B cell (primary cell): ENCODE results near the gene ANKRD44.

Experiments used
- EZH2 ChIP-seq: IDR thresholded peaks from 2 replicates; pipeline ENCODE4 v1.6.1; 2012; ENCODE audit warnings: borderline replicate concordance, low read depth, mild to moderate bottlenecking, moderate library complexity, low read length; ENCODE audit not compliant: insufficient read depth, poor library complexity, severe bottlenecking
- TF ChIP-seq, protein P1 (sequence below): fragments of 200-600 bp; IDR thresholded peaks from one replicate; pipeline ENCODE4 v1.8.0; 2022; ENCODE audit warnings: antibody characterized with exemption, mild to moderate bottlenecking

DNA sequence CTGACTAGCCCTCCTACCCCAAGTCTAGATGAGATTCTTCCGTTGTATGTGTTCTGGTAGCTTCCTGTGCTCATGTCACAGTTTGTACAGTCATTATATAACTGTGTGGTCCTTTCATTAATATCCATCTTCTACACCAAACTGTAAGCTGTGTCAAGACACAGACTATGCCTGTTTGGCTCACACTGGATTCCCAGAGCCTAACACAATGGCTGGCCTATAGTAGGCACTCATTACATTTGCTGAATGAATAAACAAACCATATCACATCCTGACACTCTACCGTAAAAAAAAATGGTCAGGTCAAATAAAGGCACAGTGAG, 72.6 kb downstream of the ANKRD44 start:
- TF ChIP-seq, protein P1, sequence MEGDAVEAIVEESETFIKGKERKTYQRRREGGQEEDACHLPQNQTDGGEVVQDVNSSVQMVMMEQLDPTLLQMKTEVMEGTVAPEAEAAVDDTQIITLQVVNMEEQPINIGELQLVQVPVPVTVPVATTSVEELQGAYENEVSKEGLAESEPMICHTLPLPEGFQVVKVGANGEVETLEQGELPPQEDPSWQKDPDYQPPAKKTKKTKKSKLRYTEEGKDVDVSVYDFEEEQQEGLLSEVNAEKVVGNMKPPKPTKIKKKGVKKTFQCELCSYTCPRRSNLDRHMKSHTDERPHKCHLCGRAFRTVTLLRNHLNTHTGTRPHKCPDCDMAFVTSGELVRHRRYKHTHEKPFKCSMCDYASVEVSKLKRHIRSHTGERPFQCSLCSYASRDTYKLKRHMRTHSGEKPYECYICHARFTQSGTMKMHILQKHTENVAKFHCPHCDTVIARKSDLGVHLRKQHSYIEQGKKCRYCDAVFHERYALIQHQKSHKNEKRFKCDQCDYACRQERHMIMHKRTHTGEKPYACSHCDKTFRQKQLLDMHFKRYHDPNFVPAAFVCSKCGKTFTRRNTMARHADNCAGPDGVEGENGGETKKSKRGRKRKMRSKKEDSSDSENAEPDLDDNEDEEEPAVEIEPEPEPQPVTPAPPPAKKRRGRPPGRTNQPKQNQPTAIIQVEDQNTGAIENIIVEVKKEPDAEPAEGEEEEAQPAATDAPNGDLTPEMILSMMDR, result no peak
- no peak for TF ChIP-seq EZH2
